IMR-90 (cell line): Measurements from ENCODE around the gene CCDC30.

Source experiments
- FOS ChIP-seq: fragments of 150-350 bp; IDR thresholded peaks from 2 replicates; pipeline ENCODE4 v1.6.1; 2016; ENCODE audit warnings: low read depth, low read length
- NFE2L2 ChIP-seq: fragments of 150-350 bp; IDR thresholded peaks from 2 replicates; pipeline ENCODE4 v1.6.1; 2016; ENCODE audit warnings: low read depth, mild to moderate bottlenecking, low read length
- POLR2A ChIP-seq: IDR thresholded peaks from 2 replicates; pipeline ENCODE4 v1.6.1; 2012; ENCODE audit warnings: mild to moderate bottlenecking, low read depth, low read length
- RAD21 ChIP-seq: IDR thresholded peaks from 2 replicates; pipeline ENCODE4 v1.6.1; 2012; ENCODE audit warnings: low read length, improper control_type of control experiment
- TF ChIP-seq, protein P1 (sequence below): conservative IDR thresholded peaks from 2 replicates; pipeline ENCODE4 v1.5.1; 2012; ENCODE audit warnings: mild to moderate bottlenecking, low read depth, low read length, improper control_type of control experiment

DNA sequence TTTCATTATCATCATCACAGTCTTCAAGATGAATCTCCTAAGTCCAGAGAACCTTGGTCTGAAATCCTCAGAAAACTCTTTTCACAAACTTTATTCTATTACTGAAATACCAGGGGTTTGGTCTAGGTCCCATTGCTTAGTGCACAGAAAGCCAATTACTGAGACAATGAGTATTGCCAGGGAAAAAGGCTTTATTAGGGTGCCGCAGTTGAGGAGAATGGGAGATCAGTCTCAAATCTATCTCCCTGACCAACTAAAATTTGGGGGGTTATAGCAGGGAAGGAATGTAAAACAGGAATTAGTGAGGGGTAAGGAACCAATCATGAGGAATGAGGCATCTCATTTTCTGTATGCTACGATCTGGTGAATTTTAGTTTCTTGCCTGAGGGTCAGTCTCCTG lies 124.7 kb downstream of the CCDC30 start:
- TF ChIP-seq POLR2A (no peak), NFE2L2 (no peak), FOS (no peak), RAD21 (no peak)
- TF ChIP-seq, protein P1, sequence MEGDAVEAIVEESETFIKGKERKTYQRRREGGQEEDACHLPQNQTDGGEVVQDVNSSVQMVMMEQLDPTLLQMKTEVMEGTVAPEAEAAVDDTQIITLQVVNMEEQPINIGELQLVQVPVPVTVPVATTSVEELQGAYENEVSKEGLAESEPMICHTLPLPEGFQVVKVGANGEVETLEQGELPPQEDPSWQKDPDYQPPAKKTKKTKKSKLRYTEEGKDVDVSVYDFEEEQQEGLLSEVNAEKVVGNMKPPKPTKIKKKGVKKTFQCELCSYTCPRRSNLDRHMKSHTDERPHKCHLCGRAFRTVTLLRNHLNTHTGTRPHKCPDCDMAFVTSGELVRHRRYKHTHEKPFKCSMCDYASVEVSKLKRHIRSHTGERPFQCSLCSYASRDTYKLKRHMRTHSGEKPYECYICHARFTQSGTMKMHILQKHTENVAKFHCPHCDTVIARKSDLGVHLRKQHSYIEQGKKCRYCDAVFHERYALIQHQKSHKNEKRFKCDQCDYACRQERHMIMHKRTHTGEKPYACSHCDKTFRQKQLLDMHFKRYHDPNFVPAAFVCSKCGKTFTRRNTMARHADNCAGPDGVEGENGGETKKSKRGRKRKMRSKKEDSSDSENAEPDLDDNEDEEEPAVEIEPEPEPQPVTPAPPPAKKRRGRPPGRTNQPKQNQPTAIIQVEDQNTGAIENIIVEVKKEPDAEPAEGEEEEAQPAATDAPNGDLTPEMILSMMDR, result no peak
